Smooth muscle cell of bladder (primary cell): ENCODE results near the gene NADSYN1. TPM values are rescaled to one million over a fixed set of nuclear protein-coding genes. Genes with fewer than 3 reads are reported as not detected.

Experiments used
- total RNA-seq: library from RNA; depleted of rRNA; stranded (reverse); fragments of >200 nt; gene quantifications from 2 replicates; pipeline ENCODE4 v1.2.3, GENCODE V29; 2014

The NADSYN1 gene
- total RNA-seq = 81.9 and 113 TPM in 2 replicates

GRCh38 chr11:71453037-71453917 lies at the start of gene NADSYN1:
NADSYN1 (plus strand) TSS chr11:71453203; CDS start chr11:71453297, 94 bp downstream.

GRCh38 chr11:71448257-71449171 lies 4.5 kb upstream of the NADSYN1 start, which contains the start of gene DHCR7:
DHCR7 (minus strand) TSS chr11:71448393; CDS start chr11:71444952, 3,441 bp downstream.

GRCh38 chr11:71526796-71527575 lies 74.0 kb downstream of the NADSYN1 start, which contains the start of gene KRTAP5-7:
KRTAP5-7 (plus strand) TSS chr11:71527267; CDS start chr11:71527301, 34 bp downstream.

GRCh38 chr11:71537977-71538665 lies 85.1 kb downstream of the NADSYN1 start, which contains the start of gene KRTAP5-8:
KRTAP5-8 (plus strand) TSS chr11:71538025; CDS start chr11:71538056, 31 bp downstream.

GRCh38 chr11:71548120-71548519 lies 95.1 kb downstream of the NADSYN1 start, which contains the start of gene KRTAP5-9:
KRTAP5-9 (plus strand) TSS chr11:71548420; CDS start chr11:71548658, 238 bp downstream.

Other genes with a start within 250 kb of the NADSYN1 start
- 3.6 and 4.0 TPM in 2 replicates for gene SHANK2, start 200.6 kb upstream of the NADSYN1 start, total RNA-seq
- gene DHCR7, start 4.8 kb upstream of the NADSYN1 start, total RNA-seq = 97.8 and 119 TPM in 2 replicates
- gene KRTAP5-7, start 74.1 kb downstream of the NADSYN1 start, total RNA-seq = not detected in 2 replicates
- gene KRTAP5-8, start 84.8 kb downstream of the NADSYN1 start, total RNA-seq = not detected in 2 replicates
- not detected in 2 replicates for gene KRTAP5-9, start 95.2 kb downstream of the NADSYN1 start, total RNA-seq
- gene KRTAP5-10, start 112.4 kb downstream of the NADSYN1 start, total RNA-seq = not detected in 2 replicates
- not detected in 2 replicates for gene KRTAP5-11, start 129.7 kb downstream of the NADSYN1 start, total RNA-seq